H1 (cell line): ENCODE measurements around the gene ARHGAP5. TPM values are rescaled to one million over a fixed set of nuclear protein-coding genes. Genes with fewer than 3 reads are reported as not detected.

Experiments
- CTCF ChIA-PET: fragments of 300-600 bp; sonication (Branson Sonifier 250); formaldehyde crosslinking; loops from one replicate; lab custom pipeline; 2021; ENCODE audit not compliant: partially characterized antibody; lab: Charles Lee
- POLR2A ChIA-PET: fragments of 300-600 bp; sonication (Branson Sonifier 250); formaldehyde crosslinking; loops from one replicate; lab custom pipeline; 2021; ENCODE audit warnings: inconsistent platforms; ENCODE audit not compliant: partially characterized antibody; lab: Charles Lee
- DNase-seq, 2 experiments: peaks; one replicate each; pipeline versions ENCODE4 v3.0.0 to v3.0.0-alpha.2; 2010 to 2022; ENCODE audit warnings: low spot score in 2 of 2, low read depth in 1 of 2, mixed read lengths in 1 of 2
- FAIRE-seq: peaks from 2 replicates; lab custom pipeline; 2011; peaks lifted over from hg19 to GRCh38; lab: Jason Lieb, UNC
- H2AFZ ChIP-seq: 2 replicates; pipeline ENCODE4 v1.8.1; 2012; ENCODE audit warnings: low read length, inconsistent platforms
- H2AK5ac ChIP-seq: 2 replicates; pipeline ENCODE4 v1.6.1; 2013; ENCODE audit warnings: low read depth, low read length
- H2BK120ac ChIP-seq: replicated peaks from 2 replicates; pipeline ENCODE3; 2013; ENCODE audit warnings: low read depth, low read length, inconsistent platforms
- H2BK12ac ChIP-seq: 2 replicates; pipeline ENCODE4 v1.6.1; 2013; ENCODE audit warnings: low read depth, low read length
- H2BK15ac ChIP-seq: 2 replicates; pipeline ENCODE4 v1.6.1; 2013; ENCODE audit warnings: low read length
- H2BK20ac ChIP-seq: 2 replicates; pipeline ENCODE4 v1.6.1; 2013; ENCODE audit warnings: low read length
- H2BK5ac ChIP-seq: 2 replicates; pipeline ENCODE4 v1.6.1; 2013; ENCODE audit warnings: low read depth, low read length
- H3K14ac ChIP-seq: 2 replicates; pipeline ENCODE4 v1.6.1; 2013; ENCODE audit warnings: inconsistent platforms; ENCODE audit not compliant: insufficient read length
- H3K18ac ChIP-seq: 2 replicates; pipeline ENCODE4 v1.6.1; 2013; ENCODE audit warnings: low read length; ENCODE audit errors: extremely low read depth
- H3K23ac ChIP-seq: 2 replicates; pipeline ENCODE4 v1.6.1; 2013; ENCODE audit warnings: inconsistent platforms; ENCODE audit not compliant: insufficient read length
- H3K23me2 ChIP-seq: 2 replicates; pipeline ENCODE4 v1.6.1; 2013; ENCODE audit warnings: low read depth, low read length
- H3K27ac ChIP-seq: 2 replicates; pipeline ENCODE4 v1.6.1; 2011; ENCODE audit warnings: low read depth, low read length, inconsistent platforms
- H3K27me3 ChIP-seq, 4 experiments: replicated peaks in 1 of 4; 1 replicate in 1 of 4; 2 replicates in 3 of 4; pipeline versions ENCODE4 v1.6.1 to v1.8.1; 2011 to 2013; ENCODE audit warnings: low read length in 3 of 4, mild to moderate bottlenecking in 3 of 4, inconsistent platforms in 2 of 4, mixed read lengths in 2 of 4, moderate library complexity in 1 of 4; ENCODE audit not compliant: control insufficient read depth in 3 of 4, insufficient read depth in 3 of 4; ENCODE audit errors: extremely low read depth in 1 of 4
- H3K36me3 ChIP-seq, 4 experiments: 2 replicates each; pipeline versions ENCODE4 v1.6.1 to v1.8.1; 2011 to 2013; ENCODE audit warnings: mild to moderate bottlenecking in 4 of 4, low read length in 3 of 4, moderate library complexity in 2 of 4, control low read depth in 1 of 4, inconsistent platforms in 1 of 4; ENCODE audit not compliant: insufficient read depth in 4 of 4, control insufficient read depth in 2 of 4
- H3K4ac ChIP-seq: replicated peaks from 2 replicates; pipeline ENCODE3; 2013; ENCODE audit warnings: low read length, low read depth, mixed read lengths, inconsistent platforms; ENCODE audit not compliant: insufficient read length
- H3K4me1 ChIP-seq, 4 experiments: replicated peaks in 1 of 4; 1 replicate in 1 of 4; 2 replicates in 3 of 4; pipeline versions ENCODE4 v1.6.1 to v1.8.1; 2011 to 2013; ENCODE audit warnings: low read length in 3 of 4, inconsistent platforms in 2 of 4, mixed read lengths in 1 of 4; ENCODE audit not compliant: insufficient read depth in 4 of 4, control insufficient read depth in 3 of 4
- H3K4me2 ChIP-seq, 2 experiments: 2 replicates each; pipeline versions ENCODE4 v1.6.1 to v1.8.1; 2011 to 2013; ENCODE audit warnings: low read depth in 2 of 2, low read length in 2 of 2, control low read depth in 1 of 2, inconsistent platforms in 1 of 2, mild to moderate bottlenecking in 1 of 2; ENCODE audit not compliant: insufficient read depth in 1 of 2
- H3K4me3 ChIP-seq, 4 experiments: fragments of 200-600, 300-600 bp in 1 of 4; sonication (generic), shearing (Covaris generic), sonication (Bioruptor Twin) in 1 of 4; 2 replicates each; pipeline versions ENCODE4 v1.5.1 to v1.8.1; 2011 to 2016; ENCODE audit warnings: low read length in 4 of 4, low read depth in 3 of 4, control low read depth in 2 of 4, inconsistent platforms in 2 of 4, mild to moderate bottlenecking in 2 of 4, mixed read lengths in 1 of 4, moderate library complexity in 1 of 4; ENCODE audit not compliant: insufficient read depth in 2 of 4; ENCODE audit errors: extremely low read depth in 1 of 4
- H3K56ac ChIP-seq: replicated peaks from 2 replicates; pipeline ENCODE3; 2013; ENCODE audit warnings: low read depth, mild to moderate bottlenecking, mixed read lengths, low read length, inconsistent platforms; ENCODE audit not compliant: insufficient read length
- H3K79me1 ChIP-seq: 2 replicates; pipeline ENCODE4 v1.6.1; 2013; ENCODE audit warnings: low read depth, low read length, control low read depth
- H3K79me2 ChIP-seq, 2 experiments: 2 replicates each; pipeline versions ENCODE4 v1.6.1 to v1.8.1; 2012 to 2013; ENCODE audit warnings: low read length in 2 of 2, mild to moderate bottlenecking in 2 of 2, inconsistent platforms in 1 of 2; ENCODE audit not compliant: insufficient read depth in 2 of 2, control insufficient read depth in 1 of 2
- H3K9ac ChIP-seq, 4 experiments: replicated peaks in 1 of 4; 1 replicate in 1 of 4; 2 replicates in 3 of 4; pipeline versions ENCODE4 v1.6.1 to v1.8.1; 2011 to 2013; ENCODE audit warnings: low read depth in 3 of 4, low read length in 3 of 4, control low read depth in 2 of 4, mild to moderate bottlenecking in 2 of 4, moderate library complexity in 2 of 4, inconsistent platforms in 1 of 4; ENCODE audit errors: extremely low read depth in 1 of 4
- H3K9me3 ChIP-seq, 2 experiments: 2 replicates each; pipeline versions ENCODE4 v1.6.1 to v1.8.1; 2012 to 2013; ENCODE audit warnings: mild to moderate bottlenecking in 2 of 2, moderate library complexity in 2 of 2, control low read depth in 1 of 2, inconsistent platforms in 1 of 2, low read depth in 1 of 2, low read length in 1 of 2, mixed read lengths in 1 of 2; ENCODE audit not compliant: insufficient read depth in 2 of 2
- H4K20me1 ChIP-seq, 2 experiments: replicated peaks in 1 of 2; 2 replicates each; pipeline versions ENCODE3 to v1.8.1; 2011 to 2013; ENCODE audit warnings: inconsistent platforms in 2 of 2, low read length in 2 of 2, mild to moderate bottlenecking in 1 of 2; ENCODE audit not compliant: insufficient read depth in 2 of 2, control insufficient read depth in 1 of 2
- H4K5ac ChIP-seq: 2 replicates; pipeline ENCODE4 v1.6.1; 2013; ENCODE audit warnings: low read length, low read depth, mixed read lengths, inconsistent platforms; ENCODE audit not compliant: insufficient read length
- H4K8ac ChIP-seq: 2 replicates; pipeline ENCODE4 v1.8.0; 2013; ENCODE audit warnings: mild to moderate bottlenecking, moderate library complexity, low read length, inconsistent platforms; ENCODE audit not compliant: insufficient read depth; ENCODE audit errors: extremely low read depth
- H4K91ac ChIP-seq: replicated peaks from 2 replicates; pipeline ENCODE3; 2013; ENCODE audit warnings: low read length, mixed read lengths, inconsistent platforms; ENCODE audit not compliant: insufficient read length
- CBX8 ChIP-seq: fragments of 300-800, 300-1000 bp; sonication (generic); IDR thresholded peaks from 2 replicates; pipeline ENCODE4 v1.7.1; 2016; ENCODE audit warnings: low read depth, low read length, borderline replicate concordance
- CEBPB ChIP-seq: IDR thresholded peaks from 2 replicates; pipeline ENCODE4 v1.6.1; 2012; ENCODE audit warnings: low read depth, low read length
- FOSL1 ChIP-seq: IDR thresholded peaks from 2 replicates; pipeline ENCODE4 v1.6.1; 2011; ENCODE audit warnings: mild to moderate bottlenecking, low read depth, low read length, moderate library complexity; ENCODE audit not compliant: insufficient read depth
- KDM5A ChIP-seq: fragments of 200-600 bp; IDR thresholded peaks from 2 replicates; pipeline ENCODE4 v1.7.1; 2012; ENCODE audit warnings: mild to moderate bottlenecking, low read length, inconsistent platforms, mixed read lengths
- RBBP5 ChIP-seq: IDR thresholded peaks from 2 replicates; pipeline ENCODE4 v1.7.1; 2012; ENCODE audit warnings: low read depth, mild to moderate bottlenecking, inconsistent platforms, low read length, moderate library complexity, borderline replicate concordance
- RNF2 ChIP-seq: fragments of 200-900, 300-1000 bp; sonication (generic); IDR thresholded peaks from 2 replicates; pipeline ENCODE4 v1.7.1; 2016; ENCODE audit warnings: borderline replicate concordance, low read depth, mild to moderate bottlenecking, antibody characterized with exemption, low read length; ENCODE audit not compliant: poor library complexity, severe bottlenecking; ENCODE audit errors: missing control alignments
- WGBS, 2 experiments: shearing (Covaris generic) in 1 of 2; methylation state at CpG; one replicate each; pipeline versions ENCODE4 v1.1.6 to v1.1.7; 2013 to 2015; ENCODE audit warnings: low lambda C conversion rate in 2 of 2, mixed read lengths in 2 of 2, inconsistent platforms in 1 of 2, low coverage in 1 of 2, missing lambda C conversion rate in 1 of 2; ENCODE audit not compliant: insufficient replicate concordance in 2 of 2, insufficient coverage in 1 of 2, insufficient read length in 1 of 2; ENCODE audit errors: extremely low coverage in 1 of 2, missing lambda C conversion rate in 1 of 2; 5-methylcytosine and 5-hydroxymethylcytosine counted together
- polyA plus RNA-seq, 7 experiments: library from polyadenylated mRNA; depleted of rRNA in 3 of 7; stranded (reverse) in 5 of 7; unstranded in 2 of 7; fragments of >200 nt in 5 of 7; fragments of 200-250 nt in 2 of 7; gene quantifications; 1 replicate in 5 of 7; 2 replicates in 1 of 7; 4 replicates in 1 of 7; pipeline versions ENCODE4 v1.2.1 to v1.2.3, GENCODE V29; 2011 to 2013; ENCODE audit warnings: missing spikeins in 2 of 7, mixed read lengths in 2 of 7
- total RNA-seq: library from RNA; stranded (reverse); fragmentation: NEBNext Ultra II Directional; extraction: Animal tissue kit (Norgen Biotek cat#: 25700); gene quantifications from 2 replicates; pipeline ENCODE4 v1.2.1, GENCODE V29; 2021

Gene ARHGAP5
- total and polyA plus RNA-seq, 2 of the 8 experiments (the other 6 are each of a cell fraction or from before 2014, with no cell fraction given) = 7.8 to 77.3 TPM

GRCh38 chr14:32193532-32193931 lies 116.4 kb downstream of the ARHGAP5 start:
- Histone ChIP-seq H3K56ac (no peak overlapping the region), H3K79me1 (no peaks in the 10 kb centered on the region), H3K9ac (no peak overlapping the region), H3K14ac (no peak overlapping the region), H3K9me3 (no peaks in the 10 kb centered on the region), H4K5ac (no peak overlapping the region), H3K18ac (no peak overlapping the region), H2BK15ac (no peak overlapping the region), H2AFZ (no peak overlapping the region), H4K91ac (no peak overlapping the region), H3K79me2 (no peaks in the 10 kb centered on the region), H3K27ac (no peak overlapping the region), H2AK5ac (no peak overlapping the region), H2BK5ac (no peak overlapping the region), H3K4me3 (no peak overlapping the region), H3K4me1 (no peaks in the 10 kb centered on the region), H3K4me2 (no peak overlapping the region), H2BK12ac (no peak overlapping the region), H4K20me1 (no peaks in the 10 kb centered on the region), H2BK20ac (no peak overlapping the region), H4K8ac (no peak overlapping the region), H3K27me3 (no peaks in the 10 kb centered on the region), H3K4ac (no peak overlapping the region), H2BK120ac (no peak overlapping the region), H3K23me2 (no peaks in the 10 kb centered on the region), H3K36me3 (no peaks in the 10 kb centered on the region), H3K23ac (no peak overlapping the region)
- CTCF ChIA-PET = interaction anchor here (1.1 to 1.7 kb wide), 3 partner anchors 14 to 58 kb away, joined by 3 to 6 read pairs (median 5); no protein-coding TSS in a partner anchor
- POLR2A ChIA-PET = no interaction called here
- 91% methylated on average over 2 of the region's 2 CpGs; no CpG with 5 or more reads in 1 of the 2 experiments for WGBS, 2 experiments
- DNase-seq = no peak
- FAIRE-seq = no peak
- no peak for TF ChIP-seq RBBP5
- TF ChIP-seq CEBPB = no peak
- no peak for TF ChIP-seq FOSL1
- TF ChIP-seq KDM5A = no peak
- no peak for TF ChIP-seq RNF2
- no peak for TF ChIP-seq CBX8
